ENCODE data around the gene PLEKHB2.
"Not testable (repeated sequence)": the region's sequence is repeated elsewhere in the genome, so short reads cannot be mapped to it uniquely, and the experiment has no call there.

Gene PLEKHB2

DNA sequence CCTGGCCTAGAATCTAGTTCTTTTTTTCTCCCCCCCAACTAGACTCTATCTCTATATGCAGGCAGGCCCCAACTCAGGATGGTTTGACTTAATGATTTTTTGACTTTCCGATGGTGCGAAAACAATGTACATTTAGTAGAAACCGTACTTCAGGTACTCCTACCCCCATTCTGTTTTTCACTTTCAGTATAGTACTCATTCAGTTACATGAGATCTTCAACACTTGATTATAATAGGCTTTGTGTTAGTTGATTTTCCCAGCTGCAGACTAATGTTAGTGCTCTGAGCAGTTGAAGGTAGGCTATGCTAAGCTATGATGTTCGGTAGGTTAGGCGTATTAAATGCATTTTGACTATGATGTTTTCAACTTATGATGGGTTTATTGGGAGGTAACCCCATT lies 37.7 kb downstream of the PLEKHB2 start:
- no peak for DNase-seq

GRCh38 chr2:131143803-131144202 lies 38.7 kb downstream of the PLEKHB2 start:
- DNase-seq: no peak

DNA sequence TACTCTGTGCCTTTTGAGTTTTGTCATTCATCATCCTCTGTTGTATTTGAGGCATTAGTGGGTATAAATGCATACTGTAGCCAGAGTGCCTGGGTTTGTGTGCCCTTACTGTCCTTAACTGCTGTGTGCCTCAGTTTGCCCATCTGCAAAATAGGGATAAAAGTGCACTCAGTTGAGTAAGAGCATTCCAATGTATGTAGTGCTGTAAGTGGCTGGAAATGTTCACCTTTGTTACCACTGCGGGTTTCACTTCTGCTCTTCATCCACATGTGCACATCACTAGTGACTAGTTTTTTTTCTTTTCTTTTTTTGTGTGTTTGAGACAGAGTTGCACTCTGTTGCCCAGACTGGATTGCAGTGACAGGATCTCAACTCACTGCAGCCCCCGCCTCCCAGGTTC lies 39.9 kb downstream of the PLEKHB2 start:
- no peak for DNase-seq

DNA sequence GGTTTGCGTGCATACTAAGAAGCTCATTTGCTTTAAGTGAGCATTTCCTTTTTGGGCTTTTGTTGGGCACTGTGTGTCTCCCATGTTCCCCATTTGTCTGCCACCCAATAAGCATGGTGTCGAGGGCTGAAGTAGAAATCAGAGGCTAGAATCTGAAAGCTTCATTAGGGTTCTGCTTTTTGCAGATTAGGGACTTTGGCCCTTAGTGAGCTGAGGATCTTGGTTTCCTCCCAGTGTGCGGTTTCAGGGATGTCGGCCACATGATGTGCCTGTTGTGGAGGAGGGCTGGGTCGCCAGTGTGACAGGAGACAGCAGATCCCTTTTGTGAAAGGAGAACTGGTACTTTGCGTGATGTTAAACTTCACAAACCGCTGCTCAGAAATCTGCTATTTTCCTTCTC lies 41.1 kb downstream of the PLEKHB2 start:
- peak in 6 of 58 donors; percentile 3 to 11 (median 8) for DNase-seq

- no peak for DNase-seq
These were observed 41.6 kb downstream of the PLEKHB2 start for GRCh38 chr2:131146749-131147148.

GRCh38 chr2:131148426-131148825 lies 43.3 kb downstream of the PLEKHB2 start:
- DNase-seq: peak in 6 of 58 donors; percentile 5 to 40 (median 13)

DNA sequence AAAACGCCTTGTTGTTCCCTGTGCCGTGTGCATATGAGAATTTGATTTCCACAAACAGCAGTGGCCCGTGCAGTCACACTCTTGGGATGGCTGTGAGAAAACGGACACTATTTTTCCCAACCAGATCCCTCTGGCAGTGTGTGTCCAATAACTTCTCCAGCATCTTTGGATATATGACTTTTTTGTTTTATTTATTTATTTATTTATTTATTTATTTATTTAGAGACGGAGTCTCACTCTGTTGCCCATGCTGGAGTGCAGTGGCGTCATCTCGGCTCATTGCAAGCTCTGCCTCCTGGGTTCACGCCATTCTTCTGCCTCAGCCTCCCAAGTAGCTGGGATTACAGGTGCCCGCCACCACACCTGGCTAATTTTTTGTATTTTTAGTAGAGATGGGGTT lies 45.0 kb downstream of the PLEKHB2 start:
- not testable (repeated sequence) for DNase-seq

DNA sequence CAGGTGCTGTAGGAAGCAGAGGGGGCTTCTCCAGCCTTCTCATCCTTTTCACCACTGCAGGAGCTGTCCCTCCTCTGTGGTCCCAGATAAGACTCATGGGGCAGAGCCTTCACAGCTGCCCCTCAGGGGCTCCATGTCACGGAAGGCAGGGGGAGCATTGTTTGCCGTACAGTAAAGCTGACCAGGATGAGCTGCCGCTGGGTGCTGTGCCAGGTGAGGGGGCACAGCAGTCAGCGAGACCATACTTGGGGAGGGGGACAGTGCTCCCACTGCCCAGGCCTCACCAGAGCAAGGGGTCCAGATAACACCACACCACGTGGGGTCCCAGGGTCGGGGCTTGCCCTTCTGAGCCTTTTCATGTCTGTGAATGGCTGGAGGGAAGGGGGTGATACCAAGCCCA lies 46.3 kb downstream of the PLEKHB2 start:
- no peak for DNase-seq

DNA sequence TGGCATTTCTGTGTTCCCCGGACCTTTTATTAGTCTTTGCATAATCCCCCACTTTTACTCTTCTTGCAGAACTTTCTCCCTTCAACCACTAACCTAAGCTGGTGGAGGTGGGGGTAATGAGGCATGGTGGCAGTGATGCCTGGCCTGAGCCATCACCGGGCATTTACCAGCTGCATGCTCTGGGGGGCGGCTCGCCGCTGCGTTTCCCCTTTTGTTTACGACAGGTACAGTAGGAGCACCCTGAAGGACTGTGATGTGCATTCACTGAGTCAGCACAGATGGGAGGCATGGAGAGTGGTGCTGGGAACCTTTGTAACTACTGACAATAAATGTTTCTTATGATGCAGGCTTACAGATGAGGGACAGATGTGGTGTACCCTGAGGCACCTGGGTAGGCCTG lies 46.9 kb downstream of the PLEKHB2 start:
- no peak for DNase-seq

- DNase-seq: no peak
These were observed 48.4 kb downstream of the PLEKHB2 start for GRCh38 chr2:131153529-131153928.

GRCh38 chr2:131154071-131154531 lies 49.0 kb downstream of the PLEKHB2 start:
- DNase-seq: peak in 44 of 58 donors; percentile 9 to 70 (median 36)

DNA sequence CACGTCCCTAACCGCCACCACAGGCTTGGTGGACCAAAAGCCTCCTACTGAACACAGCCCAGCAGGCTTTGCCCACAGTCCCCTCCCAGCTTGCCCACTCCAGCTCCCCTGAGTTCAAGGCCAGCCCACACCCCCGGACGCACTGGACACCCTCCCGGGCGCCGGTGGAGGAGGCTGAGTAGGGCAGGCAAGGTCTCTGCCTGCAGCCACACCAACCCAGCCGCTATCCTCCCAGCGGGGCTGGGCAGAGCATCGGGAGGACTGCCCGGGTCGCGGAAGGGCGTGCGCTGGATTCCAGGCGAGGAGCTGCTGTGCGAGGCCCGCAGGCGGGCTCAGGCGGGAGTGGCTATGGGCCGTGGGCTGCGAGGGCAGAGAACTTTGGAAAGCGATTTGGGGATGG lies 49.5 kb downstream of the PLEKHB2 start:
- DNase-seq: no peak

DNA sequence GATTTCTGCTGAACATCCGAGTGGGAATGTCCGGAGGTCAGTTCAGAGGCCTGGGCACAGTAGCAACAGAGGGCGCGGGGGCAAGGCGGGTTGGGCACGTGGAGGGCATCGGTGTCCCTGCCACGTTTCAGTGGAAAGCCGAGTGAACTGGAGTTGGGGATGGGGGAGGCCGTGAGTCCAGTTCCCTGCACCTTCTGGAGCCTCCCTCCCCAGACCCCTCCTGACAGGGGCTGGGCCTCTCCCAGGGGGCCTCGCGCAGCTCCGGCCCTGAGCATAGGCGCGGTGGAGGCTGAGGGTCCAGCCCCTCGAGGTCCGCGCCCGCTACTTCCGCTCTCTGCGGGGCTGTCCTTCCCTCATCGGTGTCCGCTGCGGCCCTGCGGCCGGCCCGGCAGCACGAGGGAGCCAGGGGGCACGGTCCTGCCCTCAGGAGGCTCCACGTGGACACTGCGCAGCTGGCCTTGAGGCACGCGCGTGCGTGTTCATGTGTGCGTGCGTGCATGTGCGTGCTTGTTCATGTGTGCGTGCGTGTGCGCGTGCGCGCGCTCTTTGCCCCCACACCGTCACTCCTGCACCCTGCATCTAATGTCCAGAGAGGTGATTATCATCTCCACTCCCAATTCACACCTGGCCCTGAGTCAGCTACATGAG lies 50.2 kb downstream of the PLEKHB2 start:
- no peak for DNase-seq

DNA sequence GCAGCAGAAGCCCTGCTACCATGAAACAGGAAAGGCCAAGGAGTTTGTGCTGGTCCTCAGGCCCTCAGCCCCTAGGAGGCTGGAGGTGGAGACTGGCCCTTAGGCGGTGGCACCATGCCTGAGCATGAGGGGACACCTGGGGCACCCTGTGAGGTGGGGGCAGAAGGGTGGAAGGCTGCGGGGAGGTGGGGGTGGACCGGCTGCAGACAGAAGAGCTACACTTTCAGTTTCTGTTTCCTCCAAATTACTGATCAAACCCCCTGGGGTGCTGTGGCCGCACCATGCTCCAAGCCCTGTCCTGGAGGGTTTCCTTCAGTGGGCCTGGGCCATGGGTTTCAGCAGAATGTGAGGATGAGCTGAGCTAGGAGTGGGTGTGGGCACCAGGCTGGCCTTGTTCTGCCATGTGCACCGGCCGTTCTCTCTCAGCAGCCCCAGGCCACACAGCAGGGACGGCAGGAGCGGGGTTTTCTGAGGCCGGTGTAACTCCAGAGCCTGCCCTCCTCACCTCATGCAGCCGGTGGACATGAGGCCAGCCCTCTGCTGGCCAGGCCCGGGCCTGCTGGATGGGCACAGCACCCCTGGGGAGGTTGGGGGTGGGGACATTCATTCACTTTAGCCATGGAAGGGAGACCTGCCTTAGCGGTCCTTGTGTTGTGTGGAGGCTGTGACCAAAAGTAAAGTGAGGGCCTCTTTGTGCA lies 51.5 kb downstream of the PLEKHB2 start:
- DNase-seq: no peak

DNA sequence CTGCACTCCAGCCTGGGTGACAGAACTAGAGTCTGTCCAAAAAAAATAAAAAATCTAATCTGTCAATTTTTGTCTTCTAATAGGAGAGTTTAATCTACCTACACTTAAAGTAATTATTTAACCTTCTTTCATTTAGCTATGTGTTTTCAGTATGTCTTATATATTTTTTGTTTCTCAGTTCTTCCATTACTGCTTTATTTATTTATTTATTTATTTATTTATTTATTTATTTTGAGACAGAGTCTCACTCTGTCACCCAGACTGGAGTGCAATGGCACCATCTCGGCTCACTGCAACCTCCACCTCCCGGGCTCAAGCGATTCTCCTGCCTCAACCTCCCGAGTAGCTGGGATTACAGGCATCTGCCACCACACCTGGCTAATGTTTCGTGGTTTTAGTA lies 60.4 kb downstream of the PLEKHB2 start:
- DNase-seq: not testable (repeated sequence)

DNA sequence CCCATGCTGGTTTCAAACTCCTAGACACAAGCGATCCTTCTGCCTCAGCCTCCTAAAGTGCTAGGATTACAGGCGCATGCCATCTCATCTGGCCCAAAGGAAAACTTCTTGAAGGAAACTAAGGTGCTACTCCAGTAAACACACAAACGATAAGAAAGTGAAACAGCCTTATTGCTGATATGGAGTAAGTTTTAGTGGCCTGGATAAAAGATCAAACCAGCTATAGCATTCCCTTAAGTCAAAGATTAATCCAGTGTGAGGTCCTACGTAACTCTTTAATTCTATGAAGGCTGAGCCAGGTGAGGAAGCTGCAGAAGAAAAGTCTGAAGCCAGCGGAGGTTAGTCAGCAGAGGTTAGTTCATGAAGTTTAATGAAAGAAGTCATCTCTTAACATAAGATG lies 63.4 kb downstream of the PLEKHB2 start:
- no peak for DNase-seq

GRCh38 chr2:131178050-131178449 lies 72.9 kb downstream of the PLEKHB2 start:
- not testable (repeated sequence) for DNase-seq

DNA sequence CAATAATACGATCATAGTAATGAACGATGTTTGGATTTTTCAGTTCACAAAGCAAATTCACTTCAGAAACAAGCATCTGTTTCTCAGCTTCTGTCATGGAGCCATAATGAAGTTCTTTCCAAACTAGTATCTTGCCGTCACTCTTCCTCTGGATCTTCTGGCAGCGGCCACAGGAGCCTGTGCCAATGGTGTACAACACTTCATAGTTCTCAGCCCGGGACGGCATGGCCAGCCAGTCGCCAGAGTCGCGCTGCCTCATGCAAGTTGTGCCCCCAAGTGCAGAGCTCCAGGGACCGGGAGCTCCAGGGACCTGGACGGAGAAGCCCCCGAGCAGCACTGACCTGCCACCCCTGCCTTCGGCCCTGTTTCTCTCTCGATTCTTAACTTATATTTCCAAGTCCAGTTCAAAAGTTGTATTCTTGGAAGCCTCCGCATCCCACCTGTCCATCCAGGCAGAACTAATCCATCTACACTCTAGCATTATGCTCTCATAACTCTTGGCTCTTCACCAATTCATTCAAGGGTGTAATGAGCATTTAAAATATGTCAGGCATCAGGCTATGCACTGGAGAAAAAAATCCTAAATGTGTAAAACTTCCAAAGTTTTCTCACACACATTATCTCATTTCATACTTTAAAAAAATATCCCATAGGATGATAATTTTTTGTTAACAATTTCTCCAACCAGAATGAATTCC lies 73.7 kb downstream of the PLEKHB2 start:
- not testable (repeated sequence) for DNase-seq

DNA sequence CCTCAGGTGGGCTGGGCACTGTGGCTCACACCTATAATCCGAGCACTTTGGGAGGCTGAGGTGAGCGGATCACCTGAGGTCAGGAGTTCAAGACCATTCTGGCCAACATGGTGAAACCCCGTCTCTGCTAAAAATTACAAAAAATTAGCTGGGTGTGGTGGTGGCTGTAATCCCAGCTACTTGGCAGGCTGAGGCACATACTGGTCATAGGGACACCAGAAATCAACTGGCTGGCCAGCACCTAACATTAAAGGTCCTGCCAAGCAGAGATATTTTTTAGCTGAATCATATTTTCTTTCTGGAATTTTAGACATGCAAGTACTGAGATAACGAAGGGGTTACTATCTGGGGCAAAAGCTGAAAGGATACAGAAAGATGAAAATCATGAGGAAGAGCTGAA lies 76.3 kb downstream of the PLEKHB2 start:
- DNase-seq: not testable (repeated sequence)

- DNase-seq: not testable (repeated sequence)
These were observed 88.3 kb downstream of the PLEKHB2 start for GRCh38 chr2:131193421-131193820.

DNA sequence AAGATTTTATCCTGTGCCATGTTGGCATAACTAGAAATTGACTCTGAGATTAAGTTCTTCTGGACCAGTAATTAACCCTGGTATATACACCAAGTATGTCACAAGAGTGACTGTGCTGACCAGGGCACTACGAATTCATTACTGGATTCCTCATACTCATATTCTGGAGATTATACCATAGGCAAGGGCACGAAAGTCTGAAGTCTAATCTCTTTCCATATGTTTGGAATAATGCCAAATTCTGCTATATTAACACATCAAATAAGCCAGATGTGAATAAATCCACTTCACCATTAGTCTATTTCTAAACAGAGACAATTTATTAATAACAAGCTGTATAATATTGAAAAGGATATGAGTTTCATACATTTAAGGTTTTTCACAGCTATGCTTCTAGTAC lies 91.0 kb downstream of the PLEKHB2 start:
- not testable (repeated sequence) for DNase-seq

Measured in anterior cingulate cortex (tissue), 58 donors.